CD4-positive, alpha-beta T cell treated with Interleukin-17A for 4 hours (primary cell): Measurements from ENCODE around the gene CAPN10.

ENCODE experiments used
- DNase-seq: peaks from one replicate; pipeline ENCODE4 v3.0.0-alpha.2; 2020; ENCODE audit warnings: mixed read lengths

CAPN10 gene

GRCh38 chr2:240575101-240575965 is 11.2 kb upstream of the CAPN10 start:
- no peak for DNase-seq

GRCh38 chr2:240576036-240576435 is 10.5 kb upstream of the CAPN10 start:
- no peak for DNase-seq

- no peak for DNase-seq
Observed at GRCh38 chr2:240576436-240577205, 9.9 kb upstream of the CAPN10 start.

GRCh38 chr2:240577281-240578109 is 9.0 kb upstream of the CAPN10 start:
- DNase-seq: no peak

- DNase-seq: no peak
Observed at GRCh38 chr2:240578110-240578450, 8.5 kb upstream of the CAPN10 start.

GRCh38 chr2:240578488-240578887 is 8.0 kb upstream of the CAPN10 start:
- DNase-seq: no peak

GRCh38 chr2:240579071-240579762 is 7.3 kb upstream of the CAPN10 start:
- DNase-seq: peak; percentile 17

- DNase-seq: peak; percentile 87
Observed at GRCh38 chr2:240579771-240580614, 6.5 kb upstream of the CAPN10 start.

- no peak for DNase-seq
Observed at GRCh38 chr2:240581811-240582210, 4.7 kb upstream of the CAPN10 start.

- DNase-seq: no peak
Observed at GRCh38 chr2:240582781-240583180, 3.8 kb upstream of the CAPN10 start.

GRCh38 chr2:240583774-240584173 is 2.8 kb upstream of the CAPN10 start:
- no peak for DNase-seq

GRCh38 chr2:240584486-240585031 is 2.0 kb upstream of the CAPN10 start:
- no peak for DNase-seq

GRCh38 chr2:240585101-240585500 is 1.4 kb upstream of the CAPN10 start:
- no peak for DNase-seq

GRCh38 chr2:240585681-240586197 is 795 bp upstream of the CAPN10 start:
- DNase-seq: no peak

- DNase-seq: peak; percentile 70
Observed at GRCh38 chr2:240586919-240587800, 626 bp downstream of the CAPN10 start.

- DNase-seq: no peak
Observed at GRCh38 chr2:240588006-240588655, 1.6 kb downstream of the CAPN10 start.

GRCh38 chr2:240588669-240589068 is 2.1 kb downstream of the CAPN10 start:
- no peak for DNase-seq

GRCh38 chr2:240589375-240589774 is 2.8 kb downstream of the CAPN10 start:
- DNase-seq: no peak

GRCh38 chr2:240589850-240590525 is 3.5 kb downstream of the CAPN10 start:
- no peak for DNase-seq
